HepG2 (cell line): ENCODE results near the gene C20orf141. TPM values are rescaled to one million over a fixed set of nuclear protein-coding genes. Genes with fewer than 3 reads are reported as not detected.

Experiments
- ATAC-seq: fragments of 200-7000 bp; cut with Tn5 transposase; 3 replicates; pipeline ENCODE4 v1.9.1; 2020; ENCODE audit warnings: mild to moderate bottlenecking, moderate library complexity
- BruUV-seq: library from RNA; stranded (reverse); fragments of 400-500 nt; replicated peaks from 2 replicates; lab custom pipeline; 2021; lab: Mats Ljungman, UMichigan
- CTCF ChIA-PET: fragments of 300-600 bp; formaldehyde crosslinking; extraction: SDS; loops from one replicate; lab custom pipeline; 2021; ENCODE audit warnings: low total read pairs, inconsistent platforms, low intra/inter-chr PET ratio; lab: Yijun Ruan, JAX
- POLR2A ChIA-PET: fragments of 350-600 bp; sonication (Branson Sonifier 250); formaldehyde crosslinking; loops from one replicate; lab custom pipeline; 2020; ENCODE audit warnings: antibody characterized with exemption, inconsistent platforms; lab: Yijun Ruan, JAX
- DNase-seq: peaks from one replicate; pipeline ENCODE4 v3.0.0-alpha.2; 2015; ENCODE audit warnings: low spot score
- FAIRE-seq: peaks from 3 replicates; lab custom pipeline; 2011; peaks lifted over from hg19 to GRCh38; lab: Jason Lieb, UNC
- H2AFZ ChIP-seq: one replicate; pipeline ENCODE4 v1.6.1; 2011; ENCODE audit warnings: low read length, inconsistent platforms
- H3K27ac ChIP-seq: fragments of 300-600 bp; 3 replicates; pipeline ENCODE4 v1.8.0; 2011; ENCODE audit warnings: mixed run types, mild to moderate bottlenecking, mixed read lengths, low read length, inconsistent platforms; ENCODE audit not compliant: insufficient read depth; ENCODE audit errors: extremely low read length
- H3K27me3 ChIP-seq, 2 experiments: fragments of 200-600 bp in 1 of 2; 2 replicates in 1 of 2; 3 replicates in 1 of 2; pipeline versions ENCODE4 v1.6.0 to v1.8.0; 2011; ENCODE audit warnings: low read length in 2 of 2, mild to moderate bottlenecking in 2 of 2, moderate library complexity in 2 of 2, inconsistent platforms in 1 of 2; ENCODE audit not compliant: insufficient read depth in 2 of 2, control insufficient read depth in 1 of 2
- H3K36me3 ChIP-seq, 2 experiments: fragments of 200-600 bp in 1 of 2; replicated peaks in 1 of 2; 2 replicates in 1 of 2; 3 replicates in 1 of 2; pipeline versions ENCODE4 v1.5.1 to v1.8.0; 2011; ENCODE audit warnings: low read length in 2 of 2, inconsistent platforms in 1 of 2; ENCODE audit not compliant: insufficient read depth in 2 of 2, control insufficient read depth in 1 of 2
- H3K4me1 ChIP-seq: 2 replicates; pipeline ENCODE4 v1.5.1; 2012; ENCODE audit warnings: low read length, inconsistent platforms; ENCODE audit not compliant: insufficient read depth
- H3K4me2 ChIP-seq: 2 replicates; pipeline ENCODE4 v1.6.0; 2011; ENCODE audit warnings: low read depth, low read length, inconsistent platforms
- H3K4me3 ChIP-seq, 3 experiments: fragments of 200-600 bp in 1 of 3; sonication (generic), shearing (Covaris generic) in 1 of 3; replicated peaks in 1 of 3; 2 replicates each; pipeline ENCODE4 v1.5.1; 2011 to 2016; ENCODE audit warnings: low read length in 3 of 3, inconsistent platforms in 2 of 3, low read depth in 2 of 3, mild to moderate bottlenecking in 2 of 3, control low read depth in 1 of 3, mixed read lengths in 1 of 3; ENCODE audit not compliant: insufficient read depth in 1 of 3
- H3K79me2 ChIP-seq: one replicate; pipeline ENCODE4 v1.6.1; 2011; ENCODE audit warnings: low read length, inconsistent platforms; ENCODE audit not compliant: insufficient read depth
- H3K9ac ChIP-seq: 2 replicates; pipeline ENCODE4 v1.6.0; 2011; ENCODE audit warnings: mild to moderate bottlenecking, low read depth, low read length, inconsistent platforms; ENCODE audit not compliant: insufficient read depth
- H3K9me3 ChIP-seq: 2 replicates; pipeline ENCODE4 v1.5.1; 2012; ENCODE audit warnings: mild to moderate bottlenecking, low read length
- H4K20me1 ChIP-seq: 2 replicates; pipeline ENCODE4 v1.6.0; 2011; ENCODE audit warnings: inconsistent platforms, mild to moderate bottlenecking, low read length, moderate library complexity; ENCODE audit not compliant: insufficient read depth
- EP300 ChIP-seq, 3 experiments: sonication (generic) in 1 of 3; formaldehyde crosslinking in 1 of 3; IDR thresholded peaks; 2 replicates each; pipeline versions ENCODE4 v1.5.1 to v1.6.1; 2011 to 2020; ENCODE audit warnings: low read depth in 2 of 3, low read length in 2 of 3, borderline replicate concordance in 1 of 3, improper control_type of control experiment in 1 of 3, mild to moderate bottlenecking in 1 of 3, missing genetic modification reagents in 1 of 3, moderate library complexity in 1 of 3
- PAF1 ChIP-seq: IDR thresholded peaks from 2 replicates; pipeline ENCODE4 v1.6.1; 2016; ENCODE audit warnings: missing genetic modification reagents, missing compliant biosample characterization
- SP2 ChIP-seq: sonication (generic); formaldehyde crosslinking; IDR thresholded peaks from 2 replicates; pipeline ENCODE4 v1.5.1; 2020; ENCODE audit warnings: mild to moderate bottlenecking, missing genetic modification reagents
- ZNF616 ChIP-seq: sonication (generic); formaldehyde crosslinking; IDR thresholded peaks from 2 replicates; pipeline ENCODE4 v1.5.0; 2020; ENCODE audit warnings: low read depth, mild to moderate bottlenecking, missing genetic modification reagents
- WGBS: methylation state at CpG from one replicate; pipeline ENCODE4 v1.1.6; 2017; ENCODE audit warnings: low lambda C conversion rate; 5-methylcytosine and 5-hydroxymethylcytosine counted together
- in situ Hi-C: cut with HindIII; loops from 2 replicates; pipeline ENCODE4 v1.10.0; 2017; ENCODE audit warnings: low pct_unique_long_range_greater_than_20kb; ENCODE audit not compliant: extremely low pct_ligation_motif_present
- intact Hi-C: fragments of 100-400 bp; cut with micrococcal nuclease; formaldehyde crosslinking; loops from one replicate; pipeline ENCODE4 v1.10.0; 2022; ENCODE audit not compliant: unreplicated experiment
- polyA plus RNA-seq, 8 experiments: library from polyadenylated mRNA; depleted of rRNA in 3 of 8; stranded (reverse) in 7 of 8; unstranded in 1 of 8; fragments of >200 nt; fragmentation: Illumina TruSeq in 4 of 8; extraction: Trizol in 4 of 8; gene quantifications; 2 replicates each; pipeline versions ENCODE4 v1.2.1 to v1.2.3, GENCODE V29; 2011 to 2016; ENCODE audit warnings: low read depth in 4 of 8, missing spikeins in 1 of 8, mixed read lengths in 1 of 8; ENCODE audit not compliant: insufficient read depth in 1 of 8
- total RNA-seq, 5 experiments: library from RNA; depleted of rRNA; stranded (reverse); fragments of >200 nt; fragmentation: Illumina TruSeq; extraction: Trizol; gene quantifications; 2 replicates each; pipeline ENCODE4 v1.2.3, GENCODE V29; 2016; ENCODE audit warnings: low read depth in 1 of 5
- TF ChIP-seq, protein P1 (sequence below): IDR thresholded peaks from 2 replicates; pipeline ENCODE4 v1.6.1; 2016; ENCODE audit warnings: missing compliant biosample characterization, missing genetic modification reagents, borderline replicate concordance
- TF ChIP-seq, protein P2 (sequence below): sonication (generic); formaldehyde crosslinking; conservative IDR thresholded peaks from 2 replicates; pipeline ENCODE4 v1.8.0; 2022; ENCODE audit warnings: low read depth, missing genetic modification reagents

C20orf141 gene
- total and polyA plus RNA-seq, 2 of the 13 experiments (the other 11 are each of a cell fraction or from before 2014, with no cell fraction given): not detected

DNA sequence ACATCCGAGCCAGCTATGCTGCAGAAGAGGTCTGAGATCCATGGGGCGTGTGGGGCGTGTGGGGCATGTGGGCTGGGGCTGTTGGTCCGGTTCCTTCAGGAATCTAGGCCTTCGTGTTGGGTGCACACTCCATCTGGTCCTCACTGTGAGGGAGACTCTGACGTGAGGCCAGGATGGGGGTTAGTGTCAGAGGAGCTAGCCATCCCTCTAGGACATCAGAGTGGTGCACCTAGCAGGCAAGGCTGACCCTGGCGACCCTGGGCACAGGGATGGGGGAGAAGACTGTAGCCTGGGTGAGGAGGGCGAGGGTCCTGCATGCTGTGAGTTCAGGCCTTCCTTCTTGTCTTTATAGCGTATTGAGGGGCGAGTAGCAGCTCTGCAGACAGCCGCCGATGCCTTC is 49.8 kb downstream of the C20orf141 start:
- H3K9ac ChIP-seq: no peak overlapping the region
- H3K4me1 ChIP-seq: peaks cover 10% of the 10 kb centered on the region
- no TSS peak for BruUV-seq
- no peak overlapping the region for H3K4me2 ChIP-seq
- no peaks in the 10 kb centered on the region for H3K79me2 ChIP-seq
- ChIA-PET POLR2A (no interaction called here), CTCF (no interaction called here)
- in situ Hi-C loops: loop anchor here (5.0 kb wide), 1 partner anchor 107 kb away; no protein-coding TSS in a partner anchor
- H3K36me3 ChIP-seq: peaks cover 6 to 8% of the 10 kb centered on the region in 2 experiments; a peak in 4 of 5 replicates
- no peaks in the 10 kb centered on the region for H3K9me3 ChIP-seq
- FAIRE-seq: no peak
- H2AFZ ChIP-seq: no peak overlapping the region
- no peak for ATAC-seq
- no peak overlapping the region for H3K27ac ChIP-seq
- no peak for DNase-seq
- intact Hi-C loops: no loop called here
- no peaks in the 10 kb centered on the region for H4K20me1 ChIP-seq
- no peaks in the 10 kb centered on the region for H3K27me3 ChIP-seq
- no peak for TF ChIP-seq PAF1 (CRISPR knock-in tag)
- TF ChIP-seq ZNF616 (CRISPR knock-in tag): no peak
- no peak for TF ChIP-seq EP300 (IDR thresholded peaks at IDR 0.05; ENCODE audit: low read depth in 2 of 2, low read length in 2 of 2)
- TF ChIP-seq EP300 (CRISPR knock-in tag; IDR thresholded peaks at IDR 0.05; ENCODE audit: borderline replicate concordance): no peak
- TF ChIP-seq SP2: no peak
- TF ChIP-seq, protein P1, sequence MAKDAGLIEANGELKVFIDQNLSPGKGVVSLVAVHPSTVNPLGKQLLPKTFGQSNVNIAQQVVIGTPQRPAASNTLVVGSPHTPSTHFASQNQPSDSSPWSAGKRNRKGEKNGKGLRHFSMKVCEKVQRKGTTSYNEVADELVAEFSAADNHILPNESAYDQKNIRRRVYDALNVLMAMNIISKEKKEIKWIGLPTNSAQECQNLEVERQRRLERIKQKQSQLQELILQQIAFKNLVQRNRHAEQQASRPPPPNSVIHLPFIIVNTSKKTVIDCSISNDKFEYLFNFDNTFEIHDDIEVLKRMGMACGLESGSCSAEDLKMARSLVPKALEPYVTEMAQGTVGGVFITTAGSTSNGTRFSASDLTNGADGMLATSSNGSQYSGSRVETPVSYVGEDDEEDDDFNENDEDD (CRISPR knock-in tag): no peak
- TF ChIP-seq, protein P2, sequence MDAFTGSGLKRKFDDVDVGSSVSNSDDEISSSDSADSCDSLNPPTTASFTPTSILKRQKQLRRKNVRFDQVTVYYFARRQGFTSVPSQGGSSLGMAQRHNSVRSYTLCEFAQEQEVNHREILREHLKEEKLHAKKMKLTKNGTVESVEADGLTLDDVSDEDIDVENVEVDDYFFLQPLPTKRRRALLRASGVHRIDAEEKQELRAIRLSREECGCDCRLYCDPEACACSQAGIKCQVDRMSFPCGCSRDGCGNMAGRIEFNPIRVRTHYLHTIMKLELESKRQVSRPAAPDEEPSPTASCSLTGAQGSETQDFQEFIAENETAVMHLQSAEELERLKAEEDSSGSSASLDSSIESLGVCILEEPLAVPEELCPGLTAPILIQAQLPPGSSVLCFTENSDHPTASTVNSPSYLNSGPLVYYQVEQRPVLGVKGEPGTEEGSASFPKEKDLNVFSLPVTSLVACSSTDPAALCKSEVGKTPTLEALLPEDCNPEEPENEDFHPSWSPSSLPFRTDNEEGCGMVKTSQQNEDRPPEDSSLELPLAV (CRISPR knock-in tag): no peak
- WGBS: 95% methylated on average over 12 of the region's 12 CpGs
- H3K4me3 ChIP-seq: no peak overlapping the region
